Type B pancreatic cell (in vitro differentiated cells): ENCODE data around the gene SEMA4B. TPM values are rescaled to one million over a fixed set of nuclear protein-coding genes. Genes with fewer than 3 reads are reported as not detected.

Experiments
- DNase-seq: peaks from one replicate; pipeline ENCODE4 v3.0.0; 2021; ENCODE audit warnings: mixed read lengths; ENCODE audit not compliant: unreplicated experiment; ENCODE audit errors: extremely low spot score
- H3K27ac Mint-ChIP-seq: 2 replicates; pipeline ENCODE4 v1.8.0; 2021; ENCODE audit warnings: mild to moderate bottlenecking, mixed read lengths
- H3K27me3 Mint-ChIP-seq: 2 replicates; pipeline ENCODE4 v1.8.0; 2021; ENCODE audit warnings: mixed read lengths
- H3K36me3 Mint-ChIP-seq: 2 replicates; pipeline ENCODE4 v1.8.0; 2021; ENCODE audit warnings: mixed read lengths
- H3K4me1 Mint-ChIP-seq: one replicate; pipeline ENCODE4 v1.8.0; 2021; ENCODE audit warnings: mixed read lengths; ENCODE audit not compliant: unreplicated experiment
- H3K4me3 Mint-ChIP-seq: 2 replicates; pipeline ENCODE4 v1.8.0; 2021; ENCODE audit warnings: mild to moderate bottlenecking, mixed read lengths
- H3K9me3 Mint-ChIP-seq: 2 replicates; pipeline ENCODE4 v1.8.0; 2021; ENCODE audit warnings: mixed read lengths
- total RNA-seq: library from RNA; stranded (reverse); gene quantifications from 2 replicates; pipeline ENCODE4 v1.2.1, GENCODE V29; 2021; ENCODE audit warnings: low replicate concordance
- TF ChIP-seq, protein P1 (sequence below): fragments of 200-600 bp; sonication (generic); conservative IDR thresholded peaks from 2 replicates; pipeline ENCODE4 v1.5.0; 2021; ENCODE audit warnings: antibody characterized with exemption, mild to moderate bottlenecking

Gene SEMA4B
- total RNA-seq, 1 donor from 2014 or later, result 28.9 TPM

DNA sequence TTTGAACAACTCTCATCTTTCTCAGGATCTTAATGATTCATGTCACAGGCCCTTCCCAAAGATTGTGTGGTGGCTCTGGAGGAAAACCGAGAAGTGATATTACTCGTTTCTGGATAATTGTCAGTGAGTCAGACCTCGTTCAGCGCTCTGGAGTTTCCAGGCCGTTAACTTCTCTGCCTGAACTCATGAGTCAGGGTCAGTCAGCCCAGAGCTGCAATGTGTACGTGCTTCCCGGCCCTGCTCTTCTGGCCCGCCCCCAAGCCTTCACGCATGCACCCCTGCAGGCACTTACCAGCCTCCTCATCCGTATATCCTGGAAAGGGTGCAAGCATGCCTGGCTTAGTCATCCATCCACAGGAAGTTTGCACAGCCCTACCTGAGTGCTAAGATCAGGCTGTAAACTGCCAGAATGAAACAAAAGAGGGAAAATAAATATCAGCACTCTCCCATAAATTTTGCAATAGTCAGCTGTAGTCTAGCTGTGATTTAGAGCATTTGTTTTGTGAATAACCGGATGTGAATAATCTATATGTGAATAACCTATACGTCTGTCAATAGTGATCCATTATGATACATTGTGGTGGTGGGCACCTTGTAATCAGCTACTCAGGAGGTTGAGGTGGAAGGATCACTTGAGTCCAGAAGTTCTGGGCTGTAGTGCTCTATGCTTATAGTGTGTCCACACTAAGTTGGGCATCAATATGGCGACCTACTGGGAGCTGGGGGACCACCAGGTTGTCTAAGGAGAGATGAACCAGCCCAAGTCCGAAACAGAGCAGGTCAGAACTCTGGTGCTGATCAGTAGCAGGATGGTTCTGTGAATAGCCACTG is 35.3 kb upstream of the SEMA4B start:
- TF ChIP-seq, protein P1, sequence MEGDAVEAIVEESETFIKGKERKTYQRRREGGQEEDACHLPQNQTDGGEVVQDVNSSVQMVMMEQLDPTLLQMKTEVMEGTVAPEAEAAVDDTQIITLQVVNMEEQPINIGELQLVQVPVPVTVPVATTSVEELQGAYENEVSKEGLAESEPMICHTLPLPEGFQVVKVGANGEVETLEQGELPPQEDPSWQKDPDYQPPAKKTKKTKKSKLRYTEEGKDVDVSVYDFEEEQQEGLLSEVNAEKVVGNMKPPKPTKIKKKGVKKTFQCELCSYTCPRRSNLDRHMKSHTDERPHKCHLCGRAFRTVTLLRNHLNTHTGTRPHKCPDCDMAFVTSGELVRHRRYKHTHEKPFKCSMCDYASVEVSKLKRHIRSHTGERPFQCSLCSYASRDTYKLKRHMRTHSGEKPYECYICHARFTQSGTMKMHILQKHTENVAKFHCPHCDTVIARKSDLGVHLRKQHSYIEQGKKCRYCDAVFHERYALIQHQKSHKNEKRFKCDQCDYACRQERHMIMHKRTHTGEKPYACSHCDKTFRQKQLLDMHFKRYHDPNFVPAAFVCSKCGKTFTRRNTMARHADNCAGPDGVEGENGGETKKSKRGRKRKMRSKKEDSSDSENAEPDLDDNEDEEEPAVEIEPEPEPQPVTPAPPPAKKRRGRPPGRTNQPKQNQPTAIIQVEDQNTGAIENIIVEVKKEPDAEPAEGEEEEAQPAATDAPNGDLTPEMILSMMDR, result no peak
- H3K9me3 Mint-ChIP-seq, result no peaks in the 10 kb centered on the region
- DNase-seq, result no peak
- H3K27me3 Mint-ChIP-seq, result no peaks in the 10 kb centered on the region
- H3K4me3 Mint-ChIP-seq, result peak overlapping the region; percentile 61
- no peaks in the 10 kb centered on the region for H3K36me3 Mint-ChIP-seq
- H3K27ac Mint-ChIP-seq, result peak overlapping the region; percentile 89
- H3K4me1 Mint-ChIP-seq, result peaks cover 18% of the 10 kb centered on the region

DNA sequence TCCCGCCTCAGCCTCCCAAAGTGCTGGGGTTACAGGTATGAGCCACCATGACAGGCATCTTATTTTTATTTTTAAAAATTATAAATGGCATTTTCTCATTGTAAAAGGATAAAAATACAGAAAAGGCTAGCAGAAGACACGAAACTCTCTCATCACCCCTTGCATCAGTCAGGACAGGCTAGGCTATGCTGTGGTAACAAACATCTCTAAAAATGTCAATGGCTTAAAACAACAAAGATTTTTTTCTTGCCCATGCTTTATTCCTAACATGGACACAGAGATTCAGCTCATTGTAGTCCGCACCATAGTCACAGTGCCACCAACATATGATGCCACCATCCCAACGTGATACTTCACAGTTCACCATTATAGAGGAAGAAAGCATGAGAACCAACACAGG is 34.0 kb upstream of the SEMA4B start:
- H3K36me3 Mint-ChIP-seq, result no peaks in the 10 kb centered on the region
- H3K27me3 Mint-ChIP-seq, result no peaks in the 10 kb centered on the region

DNA sequence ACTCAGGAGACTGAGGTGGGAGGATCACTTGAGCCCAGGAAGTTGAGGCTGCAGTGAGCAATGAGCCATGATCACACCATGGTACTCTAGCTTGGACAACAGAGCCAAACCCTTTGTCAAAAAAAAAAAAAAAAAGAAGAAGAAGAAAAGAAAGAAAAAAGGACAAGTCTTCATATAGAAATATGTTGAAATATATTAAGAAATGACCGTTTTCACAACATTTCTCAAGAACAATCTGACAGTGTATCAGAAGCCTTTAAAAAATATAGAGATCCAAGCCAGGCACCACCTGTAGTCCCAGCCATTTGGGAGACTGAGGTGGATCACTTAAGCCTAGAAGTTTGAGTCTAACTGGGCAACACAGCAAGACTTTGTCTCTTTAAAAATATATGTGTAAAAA is 29.5 kb upstream of the SEMA4B start:
- Mint-ChIP-seq H3K27me3 (no peaks in the 10 kb centered on the region), H3K9me3 (no peaks in the 10 kb centered on the region), H3K36me3 (no peaks in the 10 kb centered on the region), H3K4me3 (no peak overlapping the region), H3K27ac (no peak overlapping the region), H3K4me1 (no peaks in the 10 kb centered on the region)
- TF ChIP-seq, protein P1, result no peak
- no peak for DNase-seq

More for the DNA sequence above, 34.0 kb upstream of the SEMA4B start:
- Mint-ChIP-seq H3K4me1 (peaks cover 16% of the 10 kb centered on the region), H3K4me3 (no peak overlapping the region), H3K9me3 (no peaks in the 10 kb centered on the region), H3K27ac (no peak overlapping the region)
- TF ChIP-seq, protein P1, result no peak
- no peak for DNase-seq

DNA sequence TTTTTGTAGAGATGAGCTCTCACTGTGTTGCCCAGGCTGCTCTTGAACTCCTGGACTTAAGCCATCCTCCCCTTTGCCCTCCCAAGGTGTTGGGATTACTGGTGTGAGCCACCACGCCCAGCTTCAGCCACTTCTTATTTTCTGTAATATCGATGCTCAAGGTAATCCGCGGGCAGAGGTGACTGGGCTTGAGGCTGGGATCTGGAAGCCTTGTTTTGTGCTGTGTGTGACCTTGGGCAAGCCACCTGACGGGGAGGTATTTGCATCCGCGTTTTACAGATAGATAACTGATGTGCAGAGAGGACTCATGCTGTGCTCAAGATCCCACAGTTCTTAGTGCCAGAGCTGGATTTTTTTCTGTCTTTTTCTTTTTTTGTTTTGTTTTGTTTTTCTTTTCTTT is 27.8 kb upstream of the SEMA4B start:
- no peaks in the 10 kb centered on the region for H3K27me3 Mint-ChIP-seq
- no peaks in the 10 kb centered on the region for H3K36me3 Mint-ChIP-seq
- DNase-seq, result no peak
- no peaks in the 10 kb centered on the region for H3K9me3 Mint-ChIP-seq
- H3K27ac Mint-ChIP-seq, result no peak overlapping the region
- H3K4me3 Mint-ChIP-seq, result no peak overlapping the region
- TF ChIP-seq, protein P1, result no peak
- no peaks in the 10 kb centered on the region for H3K4me1 Mint-ChIP-seq

DNA sequence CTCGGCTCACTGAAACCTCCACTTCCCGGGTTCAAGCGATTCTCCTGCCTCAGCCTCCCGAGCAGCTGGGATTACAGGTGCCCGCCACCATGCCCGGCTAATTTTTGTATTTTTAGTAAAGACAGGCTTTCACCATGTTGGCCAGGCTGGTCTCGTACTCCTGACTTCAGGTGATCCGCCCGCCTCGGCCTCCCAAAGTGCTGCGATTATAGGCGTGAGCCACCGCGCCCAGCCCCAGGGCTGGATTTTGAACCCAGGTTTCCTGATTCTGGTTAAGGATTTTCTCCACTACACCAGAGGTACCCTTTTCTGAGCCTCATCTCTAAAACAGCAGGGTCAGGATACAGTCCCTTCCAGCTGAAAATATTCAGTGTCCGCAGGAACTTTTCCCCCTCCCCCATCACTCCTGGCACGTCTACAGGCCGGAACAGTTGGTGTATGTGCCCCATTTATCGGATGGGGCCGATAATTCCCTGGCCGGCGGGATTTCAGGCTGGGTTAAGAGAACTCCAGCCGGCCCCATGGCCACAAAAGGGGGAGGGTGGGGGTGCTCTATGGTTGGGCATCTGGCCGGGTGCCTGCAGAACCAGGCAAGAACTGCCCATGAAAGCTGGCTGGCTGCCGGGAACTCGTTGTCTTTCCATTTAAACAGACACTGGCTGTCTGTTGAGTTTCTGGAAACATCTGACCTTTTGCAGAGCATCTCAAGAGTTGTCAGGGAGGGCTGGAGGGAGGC is 26.8 kb upstream of the SEMA4B start:
- no peak overlapping the region for H3K27ac Mint-ChIP-seq
- no peaks in the 10 kb centered on the region for H3K4me1 Mint-ChIP-seq
- no peaks in the 10 kb centered on the region for H3K27me3 Mint-ChIP-seq
- no peaks in the 10 kb centered on the region for H3K9me3 Mint-ChIP-seq
- DNase-seq, result no peak
- TF ChIP-seq, protein P1, result no peak
- H3K4me3 Mint-ChIP-seq, result no peak overlapping the region
- H3K36me3 Mint-ChIP-seq, result no peaks in the 10 kb centered on the region
